ENCODE measurements around the gene SLC4A3. TPM values are rescaled to one million over a fixed set of nuclear protein-coding genes. Genes with fewer than 3 reads are reported as not detected.

Gene SLC4A3
- total and polyA plus RNA-seq, 2 of the 8 experiments (the other 6 are each of a cell fraction or from before 2014, with no cell fraction given) = 4.8 to 7.4 TPM

GRCh38 chr2:219675221-219675620 is 47.8 kb downstream of the SLC4A3 start:
- Histone ChIP-seq H2AK5ac (ENCODE audit: low read depth, low read length) (no peak overlapping the region), H2BK5ac (ENCODE audit: low read depth, low read length) (no peak overlapping the region), H3K18ac (ENCODE audit: extremely low read depth, low read length) (no peak overlapping the region), H4K5ac (ENCODE audit: insufficient read length, low read depth, low read length) (no peak overlapping the region), H3K56ac (replicated peaks; ENCODE audit: insufficient read length, low read depth, low read length) (no peak overlapping the region), H3K36me3 (ENCODE audit: control insufficient read depth in 2 of 4, insufficient read depth in 4 of 4, low read length in 3 of 4) (no peaks in the 10 kb centered on the region), H3K23ac (ENCODE audit: insufficient read length) (no peak overlapping the region), H3K79me2 (ENCODE audit: control insufficient read depth in 1 of 2, insufficient read depth in 2 of 2, low read length in 2 of 2) (no peaks in the 10 kb centered on the region), H3K14ac (ENCODE audit: insufficient read length) (no peak overlapping the region), H3K4ac (replicated peaks; ENCODE audit: insufficient read length, low read depth, low read length) (no peak overlapping the region), H4K20me1 (replicated peaks in 1 of 2; ENCODE audit: control insufficient read depth in 1 of 2, insufficient read depth in 2 of 2, low read length in 2 of 2) (no peaks in the 10 kb centered on the region), H2BK20ac (ENCODE audit: low read length) (no peak overlapping the region), H2BK120ac (replicated peaks; ENCODE audit: low read depth, low read length) (no peak overlapping the region), H3K4me3 (ENCODE audit: extremely low read depth in 1 of 4, insufficient read depth in 2 of 4, low read depth in 3 of 4, low read length in 4 of 4) (no peak overlapping the region), H3K79me1 (ENCODE audit: low read depth, low read length) (no peaks in the 10 kb centered on the region), H3K23me2 (ENCODE audit: low read depth, low read length) (no peaks in the 10 kb centered on the region), H2BK12ac (ENCODE audit: low read depth, low read length) (no peak overlapping the region), H4K8ac (ENCODE audit: extremely low read depth, insufficient read depth, low read length) (no peak overlapping the region), H2AFZ (ENCODE audit: low read length) (no peak overlapping the region), H2BK15ac (ENCODE audit: low read length) (no peak overlapping the region), H3K9ac (replicated peaks in 1 of 4; ENCODE audit: extremely low read depth in 1 of 4, low read depth in 3 of 4, low read length in 3 of 4) (no peak overlapping the region), H3K27me3 (replicated peaks in 1 of 4; ENCODE audit: control insufficient read depth in 3 of 4, extremely low read depth in 1 of 4, insufficient read depth in 3 of 4, low read length in 3 of 4) (no peaks in the 10 kb centered on the region), H3K9me3 (ENCODE audit: insufficient read depth in 2 of 2, low read depth in 1 of 2, low read length in 1 of 2) (no peaks in the 10 kb centered on the region), H3K4me2 (ENCODE audit: insufficient read depth in 1 of 2, low read depth in 2 of 2, low read length in 2 of 2) (no peak overlapping the region), H3K4me1 (replicated peaks in 1 of 4; ENCODE audit: control insufficient read depth in 3 of 4, insufficient read depth in 4 of 4, low read length in 3 of 4) (peaks cover 2 to 11% (median 6%) of the 10 kb centered on the region in 4 experiments; a peak in 5 of 7 replicates), H4K91ac (replicated peaks; ENCODE audit: insufficient read length, low read length) (no peak overlapping the region), H3K27ac (ENCODE audit: low read depth, low read length) (no peak overlapping the region)
- CTCF ChIA-PET (ENCODE audit: partially characterized antibody) = interaction anchor here (0.6 to 8.5 kb wide), 10 partner anchors 14 to 180 kb away, joined by 3 to 48 read pairs (median 6); a partner anchor contains a TSS
- FAIRE-seq (no peak), DNase-seq (ENCODE audit: low read depth in 1 of 2, low spot score in 2 of 2) (no peak)
- 94% methylated on average over 4 of the region's 4 CpGs; no CpG with 5 or more reads in 1 of the 2 experiments for WGBS, 2 experiments (ENCODE audit: extremely low coverage in 1 of 2, insufficient coverage in 1 of 2, insufficient read length in 1 of 2, insufficient replicate concordance in 2 of 2, low coverage in 1 of 2, low lambda C conversion rate in 2 of 2, missing lambda C conversion rate in 1 of 2)
- POLR2A ChIA-PET (ENCODE audit: partially characterized antibody) = interaction anchor here (1.0 to 1.9 kb wide), 3 partner anchors 9 to 30 kb away, joined by 4 to 8 read pairs (median 6); no protein-coding TSS in a partner anchor
- TF ChIP-seq SP4 (IDR thresholded peaks at IDR 0.05; ENCODE audit: low read length) (no peak), TCF12 (IDR thresholded peaks at IDR 0.05; ENCODE audit: low read depth, low read length) (no peak), ZNF274 (IDR thresholded peaks at IDR 0.05; ENCODE audit: borderline replicate concordance, extremely low read depth, low read length) (no peak), RFX5 (IDR thresholded peaks at IDR 0.05; ENCODE audit: borderline replicate concordance, low read depth, low read length) (no peak), SRF (IDR thresholded peaks at IDR 0.05; ENCODE audit: low read depth, low read length) (no peak), RXRA (IDR thresholded peaks at IDR 0.05; ENCODE audit: insufficient read depth, low read depth, low read length) (no peak), RAD21 (IDR thresholded peaks at IDR 0.05 in 1 of 2, conservative IDR thresholded peaks at IDR 0.05 in 1 of 2; ENCODE audit: low read depth in 2 of 2, low read length in 2 of 2) (no peak), BRCA1 (IDR thresholded peaks at IDR 0.05; ENCODE audit: low read depth, low read length) (no peak), TEAD4 (IDR thresholded peaks at IDR 0.05; ENCODE audit: low read depth, low read length) (no peak), RBBP5 (IDR thresholded peaks at IDR 0.05; ENCODE audit: borderline replicate concordance, low read depth, low read length) (no peak)
- TF ChIP-seq, protein P1, sequence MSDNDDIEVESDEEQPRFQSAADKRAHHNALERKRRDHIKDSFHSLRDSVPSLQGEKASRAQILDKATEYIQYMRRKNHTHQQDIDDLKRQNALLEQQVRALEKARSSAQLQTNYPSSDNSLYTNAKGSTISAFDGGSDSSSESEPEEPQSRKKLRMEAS (IDR thresholded peaks at IDR 0.05) = no peak
